Measurements from ENCODE around the gene TMC7. TPM values are rescaled to one million over a fixed set of nuclear protein-coding genes. Genes with fewer than 3 reads are reported as not detected.

The TMC7 gene
- polyA plus RNA-seq, 1 of the 3 experiments (the other 2 are of a cell fraction) = 0.66 TPM

GRCh38 chr16:19008245-19009169 is 24.8 kb downstream of the TMC7 start:
- Histone ChIP-seq H2AFZ (ENCODE audit: low read depth) (peak overlapping the region; percentile 32; the same call in 1 of the 2 replicates), H3K36me3 (replicated peaks in 1 of 2; ENCODE audit: control insufficient read depth in 1 of 2, insufficient read depth in 2 of 2, low read length in 1 of 2) (no peaks in the 10 kb centered on the region), H3K4me1 (ENCODE audit: control insufficient read depth in 1 of 2, insufficient read depth in 2 of 2, low read depth in 1 of 2, low read length in 1 of 2) (peaks cover 0 to 4% of the 10 kb centered on the region in 2 experiments; a peak in 1 of 4 replicates), H3K9ac (no peak overlapping the region), H3K9me3 (no peaks in the 10 kb centered on the region), H3F3A (replicated peaks; ENCODE audit: insufficient read depth) (no peaks in the 10 kb centered on the region), H3K4me3 (ENCODE audit: low read depth in 2 of 2, low read length in 1 of 2) (no peak overlapping the region), H3K79me2 (ENCODE audit: insufficient read depth) (no peaks in the 10 kb centered on the region), H3K27me3 (ENCODE audit: insufficient read depth) (no peaks in the 10 kb centered on the region), H3K9me2 (no peaks in the 10 kb centered on the region), H3K27ac (ENCODE audit: low read depth in 2 of 2, low read length in 1 of 2) (peak overlapping the region; percentile 24 to 44; a peak in 2 of 4 replicates), H3K4me2 (no peak overlapping the region), H4K20me1 (ENCODE audit: insufficient read depth) (no peaks in the 10 kb centered on the region)
- ChIA-PET POLR2A (no interaction called here), CTCF (interaction anchor here (0.9 to 1.4 kb wide), 3 partner anchors 11 to 63 kb away, joined by 3 to 4 read pairs (median 3); no protein-coding TSS in a partner anchor)
- TF ChIP-seq EP300 (IDR thresholded peaks at IDR 0.05; ENCODE audit: borderline replicate concordance in 1 of 2, low read depth in 1 of 2, low read length in 1 of 2) = peak in 1 of 2 experiments; percentile 25; a peak in 1 of 4 replicates
- no peak for TF ChIP-seq NRF1 (IDR thresholded peaks at IDR 0.05; ENCODE audit: low read depth, low read length)
- no peak for TF ChIP-seq USF1 (IDR thresholded peaks at IDR 0.05; ENCODE audit: borderline replicate concordance, low read depth)
- peak; percentile 67 for TF ChIP-seq TCF12 (IDR thresholded peaks at IDR 0.05)
- peak; percentile 85 for TF ChIP-seq PBX3 (IDR thresholded peaks at IDR 0.05)
- 0 out of 2 replicates have a peak, but pooled peaks have one; percentile 34 for TF ChIP-seq SIN3A (IDR thresholded peaks at IDR 0.05; ENCODE audit: borderline replicate concordance, low read depth, low read length)
- peak; percentile 72; the same call in 1 of the 2 replicates for TF ChIP-seq NFIC (IDR thresholded peaks at IDR 0.05; ENCODE audit: borderline replicate concordance)
- TF ChIP-seq CHD2 (IDR thresholded peaks at IDR 0.05; ENCODE audit: low read length, partially characterized antibody) = no peak
- TF ChIP-seq JUND (IDR thresholded peaks at IDR 0.05) = no peak
- DNase-seq = peak; percentile 44
- whole genome bisulfite sequencing (ENCODE audit: low lambda C conversion rate) = 64% methylated on average over 7 of the region's 7 CpGs

- Histone ChIP-seq H3K36me3 (replicated peaks in 1 of 2; ENCODE audit: control insufficient read depth in 1 of 2, insufficient read depth in 2 of 2, low read length in 1 of 2) (no peaks in the 10 kb centered on the region), H3K9ac (no peak overlapping the region), H3F3A (replicated peaks; ENCODE audit: insufficient read depth) (no peaks in the 10 kb centered on the region), H4K20me1 (ENCODE audit: insufficient read depth) (no peaks in the 10 kb centered on the region), H3K9me3 (no peaks in the 10 kb centered on the region), H3K27ac (ENCODE audit: low read depth in 2 of 2, low read length in 1 of 2) (no peak overlapping the region), H3K4me1 (ENCODE audit: control insufficient read depth in 1 of 2, insufficient read depth in 2 of 2, low read depth in 1 of 2, low read length in 1 of 2) (peaks cover 0 to 4% of the 10 kb centered on the region in 2 experiments; a peak in 1 of 4 replicates), H2AFZ (ENCODE audit: low read depth) (no peak overlapping the region), H3K4me2 (no peak overlapping the region), H3K4me3 (ENCODE audit: low read depth in 2 of 2, low read length in 1 of 2) (no peak overlapping the region), H3K9me2 (no peaks in the 10 kb centered on the region), H3K27me3 (ENCODE audit: insufficient read depth) (no peaks in the 10 kb centered on the region), H3K79me2 (ENCODE audit: insufficient read depth) (no peaks in the 10 kb centered on the region)
- CTCF ChIA-PET = interaction anchor here (0.7 to 1.1 kb wide), 4 partner anchors 10 to 74 kb away, joined by 3 to 4 read pairs (median 3); partner anchors contain the start of gene TMC7
- DNase-seq = no peak
- POLR2A ChIA-PET = no interaction called here
- WGBS (ENCODE audit: low lambda C conversion rate) = 89% methylated on average over 3 of the region's 3 CpGs
- TF ChIP-seq GATA2 (CRISPR knock-in tag; IDR thresholded peaks at IDR 0.05) (no peak), POLR2AphosphoS5 (IDR thresholded peaks at IDR 0.05; ENCODE audit: low read depth, low read length) (no peak), RFX5 (IDR thresholded peaks at IDR 0.05; ENCODE audit: low read length) (no peak), FOXJ3 (CRISPR knock-in tag; IDR thresholded peaks at IDR 0.05) (no peak), USF2 (IDR thresholded peaks at IDR 0.05; ENCODE audit: borderline replicate concordance, low read depth, low read length) (no peak), CHD2 (IDR thresholded peaks at IDR 0.05; ENCODE audit: low read length, partially characterized antibody) (no peak), SMC3 (IDR thresholded peaks at IDR 0.05; ENCODE audit: low read depth, low read length) (no peak), MEF2A (IDR thresholded peaks at IDR 0.05; ENCODE audit: borderline replicate concordance, low read depth) (no peak), REST (IDR thresholded peaks at IDR 0.05; ENCODE audit: low read depth, low read length) (no peak), RAD21 (IDR thresholded peaks at IDR 0.05; ENCODE audit: low read length) (no peak)
Observed at GRCh38 chr16:19011169-19011731, 27.5 kb downstream of the TMC7 start.

All from SK-N-SH (cell line).